Natural killer cell (primary cell): ENCODE results near the gene AXDND1. TPM values are rescaled to one million over a fixed set of nuclear protein-coding genes. Genes with fewer than 3 reads are reported as not detected.

Experiments used
- ATAC-seq, 3 donors: fragments of 150-1000 bp in 2 of 3; fragments of 200-7000 bp in 1 of 3; cut with Tn5 transposase; 1 replicate in 1 of 3; 2 replicates in 2 of 3; pipeline ENCODE4 v1.10.0; 2021; ENCODE audit warnings: mild to moderate bottlenecking in 2 of 3, moderate library complexity in 2 of 3
- DNase-seq, 2 donors: peaks; one replicate each; pipeline versions ENCODE4 v3.0.0 to v3.0.0-alpha.2; 2013 to 2021; ENCODE audit warnings: mixed read lengths in 1 of 2
- H3K27ac ChIP-seq: one replicate; pipeline ENCODE4 v1.5.1; 2013; ENCODE audit warnings: mild to moderate bottlenecking, low read length
- H3K27me3 ChIP-seq: one replicate; pipeline ENCODE4 v1.6.1; 2013; ENCODE audit warnings: low read length; ENCODE audit not compliant: control insufficient read depth, insufficient read depth
- H3K36me3 ChIP-seq: one replicate; pipeline ENCODE4 v1.6.1; 2013; ENCODE audit warnings: low read length; ENCODE audit not compliant: control insufficient read depth, insufficient read depth
- H3K4me1 ChIP-seq: one replicate; pipeline ENCODE4 v1.6.1; 2013; ENCODE audit warnings: low read length; ENCODE audit not compliant: control insufficient read depth, insufficient read depth
- H3K4me3 ChIP-seq: one replicate; pipeline ENCODE4 v1.5.1; 2013; ENCODE audit warnings: low read length
- H3K9me3 ChIP-seq: one replicate; pipeline ENCODE4 v1.6.1; 2013; ENCODE audit warnings: low read length; ENCODE audit not compliant: control insufficient read depth, insufficient read depth
- H3K27ac Mint-ChIP-seq, 2 donors: one replicate each; pipeline ENCODE4 v1.8.0; 2022; ENCODE audit warnings: mild to moderate bottlenecking in 2 of 2, mixed read lengths in 2 of 2, moderate library complexity in 1 of 2
- H3K27me3 Mint-ChIP-seq, 2 donors: one replicate each; pipeline ENCODE4 v1.8.0; 2022; ENCODE audit warnings: low read depth in 2 of 2, mixed read lengths in 2 of 2
- H3K36me3 Mint-ChIP-seq: one replicate; pipeline ENCODE4 v1.8.0; 2022; ENCODE audit warnings: mixed read lengths
- H3K4me1 Mint-ChIP-seq, 2 donors: one replicate each; pipeline ENCODE4 v1.8.0; 2022; ENCODE audit warnings: mixed read lengths in 2 of 2
- H3K4me3 Mint-ChIP-seq: one replicate; pipeline ENCODE4 v1.8.0; 2022; ENCODE audit warnings: mild to moderate bottlenecking, moderate library complexity, mixed read lengths
- H3K9me3 Mint-ChIP-seq, 2 donors: one replicate each; pipeline ENCODE4 v1.8.0; 2022; ENCODE audit warnings: mixed read lengths in 2 of 2
- WGBS: methylation state at CpG from one replicate; pipeline ENCODE4 v1.1.7; 2013; ENCODE audit warnings: missing lambda C conversion rate; ENCODE audit not compliant: insufficient coverage; 5-methylcytosine and 5-hydroxymethylcytosine counted together
- intact Hi-C: fragments of 100-400 bp; cut with micrococcal nuclease; formaldehyde crosslinking; loops from one replicate; pipeline ENCODE4 v1.14.2; 2022
- total RNA-seq, 4 donors: library from RNA; stranded (reverse); fragments of 120-200 nt in 1 of 4; gene quantifications; one replicate each; pipeline versions ENCODE4 v1.2.3 to v1.2.4, GENCODE V29; 2013 to 2022
- TF ChIP-seq, protein P1 (sequence below): fragments of 200-600 bp; IDR thresholded peaks from one replicate; pipeline ENCODE4 v1.8.0; 2022; ENCODE audit warnings: antibody characterized with exemption

The AXDND1 gene
- total RNA-seq, 3 donors from 2014 or later (not counting 1 experiment from before 2014, with no cell fraction given) = 0.78 to 2.0 (median 1.7) TPM

DNA sequence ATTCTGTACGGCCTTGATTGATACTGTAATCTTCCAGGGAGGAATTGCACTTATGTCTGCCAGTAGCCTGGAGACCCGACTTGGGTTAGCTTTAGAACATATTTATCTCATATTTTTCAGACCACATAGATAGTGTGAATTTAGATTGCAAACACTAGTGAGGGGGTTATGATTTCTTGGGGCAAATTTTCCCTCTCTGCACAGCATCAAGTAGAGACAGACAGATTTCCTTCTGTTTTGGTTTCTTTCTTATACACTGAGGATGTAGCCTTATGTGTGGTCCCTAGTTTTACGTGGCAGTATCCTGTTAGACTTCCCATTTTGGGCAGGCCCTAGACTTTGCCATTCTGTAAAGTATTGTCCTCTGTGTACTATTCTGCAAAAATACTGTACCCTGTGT, 43.2 kb upstream of the AXDND1 start:
- 90% methylated on average over 2 of the region's 3 CpGs for WGBS
- DNase-seq (no peak), ATAC-seq (no peak)
- TF ChIP-seq, protein P1, sequence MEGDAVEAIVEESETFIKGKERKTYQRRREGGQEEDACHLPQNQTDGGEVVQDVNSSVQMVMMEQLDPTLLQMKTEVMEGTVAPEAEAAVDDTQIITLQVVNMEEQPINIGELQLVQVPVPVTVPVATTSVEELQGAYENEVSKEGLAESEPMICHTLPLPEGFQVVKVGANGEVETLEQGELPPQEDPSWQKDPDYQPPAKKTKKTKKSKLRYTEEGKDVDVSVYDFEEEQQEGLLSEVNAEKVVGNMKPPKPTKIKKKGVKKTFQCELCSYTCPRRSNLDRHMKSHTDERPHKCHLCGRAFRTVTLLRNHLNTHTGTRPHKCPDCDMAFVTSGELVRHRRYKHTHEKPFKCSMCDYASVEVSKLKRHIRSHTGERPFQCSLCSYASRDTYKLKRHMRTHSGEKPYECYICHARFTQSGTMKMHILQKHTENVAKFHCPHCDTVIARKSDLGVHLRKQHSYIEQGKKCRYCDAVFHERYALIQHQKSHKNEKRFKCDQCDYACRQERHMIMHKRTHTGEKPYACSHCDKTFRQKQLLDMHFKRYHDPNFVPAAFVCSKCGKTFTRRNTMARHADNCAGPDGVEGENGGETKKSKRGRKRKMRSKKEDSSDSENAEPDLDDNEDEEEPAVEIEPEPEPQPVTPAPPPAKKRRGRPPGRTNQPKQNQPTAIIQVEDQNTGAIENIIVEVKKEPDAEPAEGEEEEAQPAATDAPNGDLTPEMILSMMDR = no peak
- Mint-ChIP-seq H3K4me3 (no peak overlapping the region), H3K9me3 (no peaks in the 10 kb centered on the region), H3K27me3 (no peaks in the 10 kb centered on the region), H3K36me3 (no peaks in the 10 kb centered on the region), H3K27ac (peak overlapping the region; percentile 60 to 62), H3K4me1 (peaks cover 27 to 38% of the 10 kb centered on the region in 2 donors)
- H3K9me3 ChIP-seq = no peaks in the 10 kb centered on the region
- H3K36me3 ChIP-seq = peaks cover 21% of the 10 kb centered on the region
- intact Hi-C loops = no loop called here
- no peaks in the 10 kb centered on the region for H3K27me3 ChIP-seq
- no peaks in the 10 kb centered on the region for H3K4me1 ChIP-seq
- H3K4me3 ChIP-seq = no peak overlapping the region
- H3K27ac ChIP-seq = no peak overlapping the region

DNA sequence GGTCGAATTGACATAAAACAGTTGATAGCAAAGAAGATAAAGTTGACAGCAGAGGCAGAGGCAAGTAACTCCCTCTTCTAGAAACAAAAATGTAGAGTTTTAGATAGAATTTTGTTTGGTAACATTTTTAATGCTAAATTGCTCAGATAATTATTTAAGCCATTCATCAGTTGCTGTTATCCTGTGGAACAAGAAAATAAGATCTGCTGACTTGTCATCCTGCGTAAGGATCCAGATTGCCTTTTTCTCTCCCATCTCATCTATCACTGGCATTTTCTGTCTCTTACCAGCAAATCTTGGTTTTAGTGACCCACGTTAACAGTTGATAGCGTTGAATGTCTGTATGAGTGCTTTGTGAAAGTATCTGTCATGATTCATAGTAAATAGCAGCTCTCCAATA, 42.3 kb upstream of the AXDND1 start:
- intact Hi-C loops = no loop called here
- peaks cover 28 to 34% of the 10 kb centered on the region in 2 donors for H3K4me1 Mint-ChIP-seq
- no peak overlapping the region for H3K27ac ChIP-seq

DNA sequence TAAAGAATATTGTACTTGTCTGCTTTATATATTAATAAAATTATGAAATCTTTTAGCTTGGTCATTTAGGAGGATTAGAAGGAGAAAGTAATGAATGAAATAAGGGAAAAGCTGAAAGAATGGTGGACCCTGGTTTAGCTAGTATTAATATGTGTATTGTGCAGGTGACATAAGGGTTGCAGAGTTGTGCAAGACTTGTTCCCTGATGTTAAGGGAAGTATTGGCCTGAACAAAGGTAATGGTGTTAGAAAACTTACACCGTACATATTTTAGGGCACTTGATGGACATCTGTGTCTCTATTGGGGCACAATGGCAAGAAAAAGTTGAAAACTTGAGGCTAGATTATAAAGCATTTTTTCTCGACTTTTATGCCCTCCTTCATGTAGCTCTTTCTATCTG, 39.9 kb upstream of the AXDND1 start:
- Histone ChIP-seq H3K27ac (no peak overlapping the region), H3K36me3 (peaks cover 24% of the 10 kb centered on the region), H3K9me3 (no peaks in the 10 kb centered on the region), H3K4me3 (no peak overlapping the region), H3K27me3 (no peaks in the 10 kb centered on the region), H3K4me1 (no peaks in the 10 kb centered on the region)
- DNase-seq = no peak
- no peak overlapping the region for H3K4me3 Mint-ChIP-seq
- 71% methylated on average over 2 of the region's 2 CpGs for WGBS
- no peaks in the 10 kb centered on the region for H3K9me3 Mint-ChIP-seq
- TF ChIP-seq, protein P1 = no peak
- H3K27me3 Mint-ChIP-seq = no peaks in the 10 kb centered on the region
- no peak for ATAC-seq
- H3K4me1 Mint-ChIP-seq = peaks cover 37 to 40% of the 10 kb centered on the region in 2 donors
- peak overlapping the region in 1 of 2 donors; percentile 1 for H3K27ac Mint-ChIP-seq
- intact Hi-C loops = no loop called here
- peaks cover 8% of the 10 kb centered on the region for H3K36me3 Mint-ChIP-seq

More for the DNA sequence above, 42.3 kb upstream of the AXDND1 start:
- ATAC-seq = no peak
- 89% methylated on average over 3 of the region's 4 CpGs for WGBS
- H3K9me3 ChIP-seq = no peaks in the 10 kb centered on the region
- no peak for DNase-seq
- no peak overlapping the region for H3K4me3 Mint-ChIP-seq
- H3K4me3 ChIP-seq = no peak overlapping the region
- no peaks in the 10 kb centered on the region for H3K36me3 Mint-ChIP-seq
- no peaks in the 10 kb centered on the region for H3K4me1 ChIP-seq
- TF ChIP-seq, protein P1 = no peak
- H3K9me3 Mint-ChIP-seq = no peaks in the 10 kb centered on the region
- H3K27me3 ChIP-seq = no peaks in the 10 kb centered on the region
- H3K36me3 ChIP-seq = peaks cover 24% of the 10 kb centered on the region
- H3K27ac Mint-ChIP-seq = peak overlapping the region in 1 of 2 donors; percentile 25
- H3K27me3 Mint-ChIP-seq = no peaks in the 10 kb centered on the region

DNA sequence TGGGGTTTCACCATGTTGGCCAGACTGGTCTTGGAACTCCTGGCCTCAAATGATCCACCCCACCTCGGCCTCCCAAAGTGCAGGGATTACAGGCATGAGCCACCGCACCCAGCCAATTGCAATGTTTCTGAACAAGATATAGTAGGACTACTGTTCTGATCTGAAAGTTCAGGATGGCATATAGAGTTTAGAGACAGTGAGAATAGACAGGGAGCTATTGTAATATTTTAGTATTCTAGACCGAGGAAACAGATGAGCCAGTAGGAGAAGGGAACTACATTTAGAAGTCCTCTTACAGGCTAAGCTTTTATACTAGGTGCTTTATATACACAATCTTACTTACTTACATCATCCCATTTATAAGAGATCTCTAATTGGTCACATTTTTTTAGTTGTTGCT, 39.0 kb upstream of the AXDND1 start:
- H3K9me3 Mint-ChIP-seq = no peaks in the 10 kb centered on the region
- intact Hi-C loops = no loop called here
- H3K4me3 ChIP-seq = no peak overlapping the region

More for the DNA sequence above, 39.0 kb upstream of the AXDND1 start:
- Histone ChIP-seq H3K27ac (no peak overlapping the region), H3K27me3 (no peaks in the 10 kb centered on the region), H3K9me3 (no peaks in the 10 kb centered on the region), H3K4me1 (no peaks in the 10 kb centered on the region), H3K36me3 (peaks cover 21% of the 10 kb centered on the region)
- DNase-seq (no peak), ATAC-seq (no peak)
- 100% methylated on average over 3 of the region's 3 CpGs for WGBS
- peaks cover 8% of the 10 kb centered on the region for H3K36me3 Mint-ChIP-seq
- peak overlapping the region in 1 of 2 donors; percentile 33 for H3K27ac Mint-ChIP-seq
- H3K4me1 Mint-ChIP-seq = peaks cover 37 to 42% of the 10 kb centered on the region in 2 donors
- no peaks in the 10 kb centered on the region for H3K27me3 Mint-ChIP-seq
- TF ChIP-seq, protein P1 = no peak
- no peak overlapping the region for H3K4me3 Mint-ChIP-seq
